Esophagus (tissue), 2 donors: Measurements from ENCODE around the gene PYY. TPM values are rescaled to one million over a fixed set of nuclear protein-coding genes. Genes with fewer than 3 reads are reported as not detected.

ENCODE experiments used
- H3K27ac ChIP-seq, 2 donors: one replicate each; pipeline ENCODE4 v1.5.1; 2013; ENCODE audit warnings: low read depth in 2 of 2, mild to moderate bottlenecking in 2 of 2, inconsistent platforms in 1 of 2, low read length in 1 of 2, moderate library complexity in 1 of 2
- H3K27me3 ChIP-seq, 2 donors: one replicate each; pipeline ENCODE4 v1.6.1; 2013; ENCODE audit warnings: low read length in 2 of 2, control low read depth in 1 of 2, mild to moderate bottlenecking in 1 of 2; ENCODE audit not compliant: insufficient read depth in 2 of 2, control insufficient read depth in 1 of 2
- H3K36me3 ChIP-seq, 2 donors: one replicate each; pipeline ENCODE4 v1.6.1; 2013; ENCODE audit warnings: low read length in 1 of 2; ENCODE audit not compliant: control insufficient read depth in 2 of 2, insufficient read depth in 2 of 2
- H3K4me1 ChIP-seq, 2 donors: one replicate each; pipeline ENCODE4 v1.6.1; 2013; ENCODE audit warnings: low read length in 1 of 2; ENCODE audit not compliant: control insufficient read depth in 2 of 2, insufficient read depth in 2 of 2
- H3K4me3 ChIP-seq, 2 donors: one replicate each; pipeline ENCODE4 v1.5.1; 2013; ENCODE audit warnings: low read length in 2 of 2, mild to moderate bottlenecking in 2 of 2, low read depth in 1 of 2, moderate library complexity in 1 of 2
- H3K9me3 ChIP-seq, 2 donors: one replicate each; pipeline ENCODE4 v1.6.1; 2013; ENCODE audit warnings: mild to moderate bottlenecking in 2 of 2, low read depth in 1 of 2, low read length in 1 of 2, moderate library complexity in 1 of 2; ENCODE audit not compliant: control insufficient read depth in 2 of 2, insufficient read depth in 1 of 2
- WGBS, 2 donors: extraction: QIAGEN DNeasy Blood & Tissue Kit; methylation state at CpG; one replicate each; pipeline ENCODE4 v1.1.7; 2013; 5-methylcytosine and 5-hydroxymethylcytosine counted together
- polyA plus RNA-seq, 2 donors: library from polyadenylated mRNA; stranded (reverse); fragments of 200-250 nt; gene quantifications; one replicate each; pipeline ENCODE4 v1.2.3, GENCODE V29; 2013
- donor health status: healthy with polysubstance abuse.
- donor health status: Bipolar disorder and iron deficiency.

The PYY gene
- polyA plus RNA-seq, 2 donors, result not detected

DNA sequence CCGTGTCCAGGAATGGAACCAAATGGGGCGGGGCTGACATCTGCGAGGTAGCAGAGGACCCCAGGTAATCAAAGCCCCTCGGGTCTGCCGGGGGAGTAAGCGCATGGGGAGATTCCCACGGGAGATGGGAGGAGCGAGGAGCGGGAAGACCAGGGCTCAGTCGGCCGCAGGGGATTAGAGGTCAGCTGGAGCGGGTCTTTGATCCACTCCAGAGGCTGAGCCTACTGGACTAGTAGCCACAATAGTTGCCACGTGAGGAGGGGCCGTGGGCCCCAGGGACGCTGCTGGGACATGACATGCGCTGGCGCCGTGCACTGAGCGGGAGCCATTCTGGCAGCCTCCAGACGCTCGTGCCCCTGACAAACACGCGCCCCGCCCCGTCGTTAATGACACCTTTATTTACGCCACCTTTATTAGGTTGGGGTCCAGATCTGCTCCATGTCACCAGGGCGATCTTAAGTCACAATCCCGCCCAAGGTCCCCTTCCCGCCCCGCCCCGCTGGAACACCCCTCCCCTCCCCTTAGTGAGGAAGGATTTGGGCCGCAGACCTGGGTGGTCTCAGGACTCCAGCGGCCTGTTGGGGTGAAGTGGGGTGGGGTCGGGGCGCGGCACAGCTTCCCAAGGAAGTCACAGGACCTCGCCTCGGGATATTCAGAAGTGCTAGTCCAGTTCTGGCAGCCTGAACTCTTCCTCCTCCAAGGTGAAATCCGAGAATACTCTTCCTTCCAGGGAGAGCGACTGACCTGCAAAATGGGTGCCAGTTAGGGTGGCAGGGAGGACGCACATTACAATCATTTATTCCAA lies 26.5 kb downstream of the PYY start:
- Histone ChIP-seq H3K27me3 (no peaks in the 10 kb centered on the region), H3K4me1 (peaks cover 4 to 6% of the 10 kb centered on the region in 2 donors), H3K4me3 (peak overlapping the region; percentile 18 to 32), H3K9me3 (no peaks in the 10 kb centered on the region), H3K36me3 (no peaks in the 10 kb centered on the region), H3K27ac (no peak overlapping the region)
- WGBS, 2 donors, result 4 to 7% methylated on average over 42 of the region's 42 CpGs

DNA sequence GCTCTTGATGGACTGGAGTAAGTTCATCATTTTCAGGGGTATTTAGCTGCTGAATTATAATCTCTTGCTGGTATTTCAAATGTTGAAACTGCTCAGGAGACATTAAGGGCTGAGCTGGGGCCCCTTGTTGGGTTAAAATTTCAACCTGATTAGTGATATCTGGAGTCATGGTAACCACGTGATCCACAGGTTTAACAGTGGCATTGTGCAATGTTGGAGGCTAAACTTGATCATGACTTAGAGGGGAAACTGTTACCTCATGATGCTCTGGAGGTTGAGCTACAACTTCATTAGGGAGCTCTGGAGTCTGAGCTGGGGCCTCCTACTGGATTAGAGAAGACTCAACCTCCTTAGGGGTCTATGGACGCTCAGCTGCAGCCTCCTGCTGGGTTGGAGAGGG lies 29.2 kb downstream of the PYY start:
- H3K27ac ChIP-seq, result no peak overlapping the region
- H3K27me3 ChIP-seq, result no peaks in the 10 kb centered on the region
- no peaks in the 10 kb centered on the region for H3K36me3 ChIP-seq
- peaks cover 4 to 6% of the 10 kb centered on the region in 2 donors for H3K4me1 ChIP-seq
- H3K4me3 ChIP-seq, result no peak overlapping the region
- no peaks in the 10 kb centered on the region for H3K9me3 ChIP-seq
- 76 to 84% methylated on average over 2 of the region's 2 CpGs for WGBS, 2 donors

DNA sequence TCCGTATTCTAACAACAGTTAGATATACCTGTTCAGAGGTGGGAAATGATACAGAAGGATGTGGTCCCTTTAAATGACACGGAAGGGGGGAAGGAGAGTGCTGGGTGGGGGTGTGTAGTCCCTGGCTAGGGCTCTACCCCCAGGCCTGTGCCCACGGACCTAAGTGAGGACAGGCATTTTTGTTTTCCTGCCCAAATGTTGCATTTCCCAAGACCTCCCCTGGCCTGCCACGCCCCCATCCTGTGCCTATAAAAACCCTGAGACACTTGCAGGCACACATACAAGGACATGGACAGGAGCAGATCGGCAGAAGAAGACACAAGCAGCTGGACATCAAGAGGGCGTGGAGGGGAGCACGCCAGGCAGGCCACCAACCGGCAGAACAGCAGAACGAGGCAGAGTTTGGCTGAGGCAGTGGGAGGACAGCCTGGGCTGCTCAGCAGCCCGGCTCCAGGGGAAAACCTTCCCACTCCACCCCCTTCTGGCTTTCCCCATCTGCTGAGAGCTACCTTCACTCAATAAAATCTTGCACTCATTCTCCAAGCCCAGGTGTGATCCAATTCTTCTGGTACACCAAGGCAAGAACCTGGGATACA lies 33.1 kb downstream of the PYY start:
- no peaks in the 10 kb centered on the region for H3K27me3 ChIP-seq

DNA sequence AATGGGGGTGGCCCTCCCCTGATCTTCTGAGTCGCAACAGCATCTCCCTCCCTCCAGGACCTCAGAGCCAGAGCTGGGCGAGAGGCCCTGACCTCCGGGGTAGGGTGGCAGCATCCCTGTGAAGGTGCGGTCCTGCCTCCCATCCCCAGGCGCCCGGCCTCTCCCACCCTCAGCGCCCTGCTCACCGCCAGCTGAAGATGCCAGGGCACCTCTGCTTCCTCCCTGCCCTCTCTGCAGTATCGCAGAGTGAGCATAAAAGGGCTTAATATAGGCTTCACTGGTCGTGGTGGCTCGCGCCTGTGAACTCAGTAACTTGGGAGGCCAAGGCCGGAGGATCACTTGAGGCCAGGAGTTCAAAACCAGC lies 35.7 kb downstream of the PYY start:
- Histone ChIP-seq H3K4me1 (peaks cover 0 to 5% of the 10 kb centered on the region in 2 donors), H3K9me3 (no peaks in the 10 kb centered on the region), H3K4me3 (no peak overlapping the region), H3K36me3 (no peaks in the 10 kb centered on the region), H3K27ac (no peak overlapping the region), H3K27me3 (no peaks in the 10 kb centered on the region)
- 59 to 65% methylated on average over 13 of the region's 13 CpGs for WGBS, 2 donors

More for the DNA sequence above, 33.1 kb downstream of the PYY start:
- Histone ChIP-seq H3K4me1 (peaks cover 0 to 5% of the 10 kb centered on the region in 2 donors), H3K4me3 (no peak overlapping the region), H3K9me3 (no peaks in the 10 kb centered on the region), H3K36me3 (no peaks in the 10 kb centered on the region), H3K27ac (no peak overlapping the region)
- 71 to 72% methylated on average over 10 of the region's 10 CpGs for WGBS, 2 donors

DNA sequence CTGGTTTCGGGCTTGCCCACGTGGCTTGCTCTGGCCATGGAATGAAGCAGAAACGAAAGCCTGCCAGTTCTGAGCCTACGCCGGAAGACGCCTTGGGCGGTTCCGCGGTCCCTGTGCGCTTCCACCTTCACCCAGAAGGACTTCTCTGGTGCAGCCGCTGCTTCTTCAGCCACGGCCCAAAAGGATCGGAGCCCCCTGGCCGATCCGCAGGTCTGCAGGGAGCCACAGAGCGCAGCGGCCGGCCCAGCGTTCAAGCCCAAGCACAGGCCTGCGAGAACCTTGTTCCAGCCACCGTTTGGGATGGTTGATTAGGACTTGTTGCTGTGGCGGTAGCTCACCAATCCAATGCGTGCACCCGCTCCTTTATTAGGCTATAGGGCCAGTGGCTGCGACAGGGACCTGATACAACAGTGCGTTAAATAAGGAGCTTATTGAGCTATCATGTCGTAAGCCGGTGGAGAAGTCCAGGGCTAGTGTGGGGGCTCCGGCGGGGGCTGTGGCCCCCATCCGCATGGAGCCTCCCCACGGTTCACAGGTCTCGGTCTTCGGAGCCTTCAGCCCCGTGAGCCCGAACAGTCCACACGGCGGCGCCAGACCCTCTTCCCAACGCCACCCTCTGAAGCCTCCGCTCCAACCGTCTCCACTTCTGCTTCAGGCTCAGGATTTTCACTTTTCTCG lies 36.3 kb downstream of the PYY start:
- H3K9me3 ChIP-seq, result no peaks in the 10 kb centered on the region
- no peaks in the 10 kb centered on the region for H3K36me3 ChIP-seq
- peak overlapping the region; percentile 32 to 39 for H3K4me3 ChIP-seq
- no peaks in the 10 kb centered on the region for H3K27me3 ChIP-seq
- H3K4me1 ChIP-seq, result peaks cover 0 to 5% of the 10 kb centered on the region in 2 donors
- 14 to 18% methylated on average over 43 of the region's 43 CpGs for WGBS, 2 donors
- no peak overlapping the region for H3K27ac ChIP-seq

DNA sequence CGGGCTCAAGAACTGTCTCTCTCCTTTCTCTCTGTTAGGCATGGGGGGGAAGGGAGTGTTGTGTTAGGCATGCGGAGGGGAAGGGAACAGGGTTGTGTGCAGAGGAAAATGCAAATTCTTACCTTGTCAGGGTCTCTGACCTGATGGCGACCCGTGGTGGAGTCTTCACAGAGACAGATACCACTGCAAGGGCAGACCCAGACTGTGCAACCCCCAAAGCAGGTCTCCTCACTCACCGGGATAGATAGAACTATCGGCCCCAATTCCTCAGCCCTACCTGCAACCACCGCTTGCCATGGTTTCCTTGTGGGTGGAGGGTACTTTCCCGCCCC lies 36.8 kb downstream of the PYY start:
- Histone ChIP-seq H3K27me3 (no peaks in the 10 kb centered on the region), H3K27ac (no peak overlapping the region), H3K4me3 (no peak overlapping the region), H3K36me3 (no peaks in the 10 kb centered on the region), H3K9me3 (no peaks in the 10 kb centered on the region), H3K4me1 (peaks cover 0 to 5% of the 10 kb centered on the region in 2 donors)
- WGBS, 2 donors, result 65 to 72% methylated on average over 8 of the region's 8 CpGs

DNA sequence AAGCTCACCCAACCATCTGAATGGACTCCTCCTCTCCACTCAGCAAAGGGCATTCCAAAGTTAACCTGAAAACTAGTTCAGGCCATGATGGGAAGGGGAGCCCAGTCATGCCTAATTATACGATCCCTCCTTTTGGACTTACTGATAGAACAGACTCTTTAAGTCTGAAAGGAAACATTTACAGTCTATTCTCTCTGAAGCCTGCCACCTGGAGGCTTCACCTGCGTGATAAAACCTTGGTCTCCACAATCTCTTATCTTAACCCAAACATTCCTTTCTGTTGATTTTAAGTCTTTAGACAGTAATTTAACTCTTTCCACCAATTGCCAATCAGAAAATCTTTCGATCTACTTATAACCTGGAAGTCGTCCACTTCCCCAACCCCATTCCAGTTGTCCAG lies 37.4 kb downstream of the PYY start:
- Histone ChIP-seq H3K4me1 (peaks cover 0 to 5% of the 10 kb centered on the region in 2 donors), H3K27me3 (no peaks in the 10 kb centered on the region), H3K36me3 (no peaks in the 10 kb centered on the region), H3K4me3 (no peak overlapping the region), H3K9me3 (no peaks in the 10 kb centered on the region), H3K27ac (no peak overlapping the region)
- 72 to 78% methylated on average over 4 of the region's 4 CpGs for WGBS, 2 donors

DNA sequence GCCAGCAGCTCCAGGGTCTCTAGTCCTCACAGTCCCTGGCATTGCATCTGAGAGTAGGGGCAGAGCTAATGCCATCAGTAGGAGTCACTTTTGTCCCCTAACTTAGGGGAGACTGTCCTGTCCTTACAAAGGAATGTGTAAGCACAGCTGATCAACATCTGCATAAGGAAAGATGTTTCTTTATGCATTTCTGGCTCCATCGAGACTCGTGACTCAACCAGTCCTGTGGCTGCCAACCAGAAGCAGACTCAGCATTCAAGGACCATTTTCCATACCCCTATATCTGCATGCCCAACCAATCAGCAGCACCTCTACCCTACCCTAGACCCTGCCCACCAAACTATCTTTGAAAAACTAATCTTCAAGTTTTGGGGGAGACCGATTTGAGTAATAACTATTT lies 38.2 kb downstream of the PYY start:
- Histone ChIP-seq H3K9me3 (no peaks in the 10 kb centered on the region), H3K36me3 (no peaks in the 10 kb centered on the region), H3K27ac (no peak overlapping the region), H3K4me1 (peaks cover 0 to 5% of the 10 kb centered on the region in 2 donors), H3K27me3 (no peaks in the 10 kb centered on the region), H3K4me3 (no peak overlapping the region)
- WGBS, 2 donors, result 71% methylated on average over 3 of the region's 3 CpGs

DNA sequence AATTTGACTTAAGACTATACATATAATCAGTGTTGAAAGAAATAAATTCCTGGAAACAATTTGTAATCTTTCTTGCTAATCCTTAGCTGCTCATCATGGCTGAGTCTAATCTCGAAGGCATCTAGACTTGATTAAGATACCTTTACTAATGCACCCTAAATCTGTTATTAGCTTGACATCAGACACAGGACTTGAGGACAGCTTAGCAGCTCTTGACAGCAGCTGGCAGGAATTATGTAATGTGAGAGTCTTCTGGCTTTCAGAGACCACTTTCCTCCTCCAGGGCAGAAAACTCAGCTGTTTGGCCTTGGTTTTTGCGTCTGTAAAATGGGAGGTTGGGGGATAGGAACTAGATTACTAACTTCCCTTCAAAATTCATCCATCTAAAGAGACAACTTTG lies 39.3 kb downstream of the PYY start:
- H3K36me3 ChIP-seq, result no peaks in the 10 kb centered on the region
- no peaks in the 10 kb centered on the region for H3K9me3 ChIP-seq
- no peak overlapping the region for H3K4me3 ChIP-seq
- WGBS, 2 donors, result 50 to 54% methylated on average over 2 of the region's 2 CpGs
- H3K27me3 ChIP-seq, result no peaks in the 10 kb centered on the region
- no peak overlapping the region for H3K27ac ChIP-seq
- H3K4me1 ChIP-seq, result peaks cover 0 to 5% of the 10 kb centered on the region in 2 donors
